GM12801 (cell line): ENCODE data around the gene LCN15.

Experiments used
- CTCF ChIP-seq: IDR thresholded peaks from one replicate; pipeline ENCODE4 v1.5.1; 2011; ENCODE audit warnings: control low read depth; ENCODE audit not compliant: insufficient read length; ENCODE audit errors: extremely low read depth

LCN15 gene

GRCh38 chr9:136754626-136755301 lies 9.6 kb downstream of the LCN15 start:
- no peak for TF ChIP-seq CTCF

- TF ChIP-seq CTCF = no peak
These were observed 10.2 kb downstream of the LCN15 start for GRCh38 chr9:136754059-136754572.

- no peak for TF ChIP-seq CTCF
These were observed 10.8 kb downstream of the LCN15 start for GRCh38 chr9:136753371-136754058.

- no peak for TF ChIP-seq CTCF
These were observed 12.5 kb downstream of the LCN15 start for GRCh38 chr9:136751814-136752213.

GRCh38 chr9:136751244-136751643 lies 13.1 kb downstream of the LCN15 start:
- TF ChIP-seq CTCF = no peak

- TF ChIP-seq CTCF = no peak
These were observed 13.8 kb downstream of the LCN15 start for GRCh38 chr9:136750526-136750925.

- no peak for TF ChIP-seq CTCF
These were observed 15.4 kb downstream of the LCN15 start for GRCh38 chr9:136748666-136749611.
